Prostate gland (tissue), 2 donors: ENCODE measurements around the gene IL33. TPM values are rescaled to one million over a fixed set of nuclear protein-coding genes. Genes with fewer than 3 reads are reported as not detected.
A peak's percentile ranks its signal among the peaks of the same experiment; 100 is the strongest.

ENCODE experiments used
- DNase-seq: peaks from one replicate; pipeline ENCODE4 v3.0.0-alpha.2; 2019; ENCODE audit warnings: low spot score
- H3K27ac ChIP-seq, 2 donors: fragments of 200-600 bp; sonication (generic); 2 replicates each; pipeline ENCODE4 v1.5.1; 2017 to 2019
- H3K27me3 ChIP-seq: fragments of 200-600 bp; sonication (generic); replicated peaks from 2 replicates; pipeline ENCODE4 v1.5.1; 2019; ENCODE audit not compliant: insufficient read depth
- H3K36me3 ChIP-seq, 2 donors: fragments of 200-600 bp; sonication (generic); 1 replicate in 1 of 2; 2 replicates in 1 of 2; pipeline versions ENCODE4 v1.5.1 to v1.8.1; 2017 to 2019
- H3K4me1 ChIP-seq: fragments of 200-600 bp; sonication (generic); replicated peaks from 2 replicates; pipeline ENCODE4 v1.5.1; 2019
- H3K4me3 ChIP-seq, 2 donors: fragments of 200-600 bp; sonication (generic); 2 replicates each; pipeline ENCODE4 v1.5.1; 2017 to 2019
- H3K9me3 ChIP-seq: fragments of 200-600 bp; sonication (generic); 2 replicates; pipeline ENCODE4 v1.5.1; 2017
- CTCF ChIP-seq, 4 experiments: fragments of 200-600 bp in 2 of 4; fragments of 450-650 bp in 2 of 4; sonication (generic) in 2 of 4; IDR thresholded peaks; 1 replicate in 3 of 4; 2 replicates in 1 of 4; pipeline ENCODE4 v1.5.1; 2016 to 2019; ENCODE audit warnings: antibody characterized with exemption in 4 of 4, mild to moderate bottlenecking in 2 of 4, moderate library complexity in 2 of 4
- POLR2A ChIP-seq: fragments of 450-650 bp; IDR thresholded peaks from one replicate; pipeline ENCODE4 v1.6.1; 2016; ENCODE audit warnings: antibody characterized with exemption, mild to moderate bottlenecking
- POLR2AphosphoS5 ChIP-seq: sonication (generic); formaldehyde crosslinking; IDR thresholded peaks from one replicate; pipeline ENCODE4 v1.6.1; 2017; ENCODE audit warnings: antibody characterized with exemption
- WGBS: methylation state at CpG from one replicate; pipeline ENCODE4 v1.1.5; 2018; 5-methylcytosine and 5-hydroxymethylcytosine counted together
- intact Hi-C: fragments of 100-400 bp; cut with DNase I; formaldehyde crosslinking; loops from one replicate; pipeline ENCODE4 v1.14.2; 2022
- total RNA-seq, 2 donors: library from RNA; depleted of rRNA; stranded (reverse); fragments of >200 nt; gene quantifications; one replicate each; pipeline ENCODE4 v1.1.0, GENCODE V29; 2016

The IL33 gene
- total RNA-seq, 2 donors from 2014 or later: 11.6 to 13.8 TPM

GRCh38 chr9:6214903-6215302, 704 bp upstream of the IL33 start:
- intact Hi-C loops: loop anchor here (5.0 kb wide), 1 partner anchor 57 kb away; no protein-coding TSS in a partner anchor
- Histone ChIP-seq H3K4me1 (no peaks in the 10 kb centered on the region), H3K4me3 (no peak overlapping the region), H3K27ac (peak overlapping the region in 1 of 2 donors; percentile 18), H3K9me3 (no peaks in the 10 kb centered on the region), H3K36me3 (no peaks in the 10 kb centered on the region), H3K27me3 (no peaks in the 10 kb centered on the region)
- no peak for DNase-seq
- WGBS: 31% methylated on average over 2 of the region's 2 CpGs
- TF ChIP-seq POLR2AphosphoS5 (no peak), CTCF (IDR thresholded peaks at IDR 0.05) (no peak), POLR2A (no peak)

GRCh38 chr9:6216002-6216401, 395 bp downstream of the IL33 start:
- intact Hi-C loops: loop anchor here (5.0 kb wide), 1 partner anchor 56 kb away; no protein-coding TSS in a partner anchor
- DNase-seq: no peak
- Histone ChIP-seq H3K4me3 (peak overlapping the region; percentile 12 to 13), H3K27me3 (no peaks in the 10 kb centered on the region), H3K9me3 (no peaks in the 10 kb centered on the region), H3K4me1 (no peaks in the 10 kb centered on the region), H3K36me3 (no peaks in the 10 kb centered on the region), H3K27ac (no peak overlapping the region)
- 57% methylated on average over 3 of the region's 3 CpGs for WGBS
- TF ChIP-seq POLR2AphosphoS5 (no peak), POLR2A (no peak), CTCF (IDR thresholded peaks at IDR 0.05) (no peak)

- intact Hi-C loops: loop anchor here (5.0 kb wide), 1 partner anchor 55 kb away; no protein-coding TSS in a partner anchor
- Histone ChIP-seq H3K27me3 (no peaks in the 10 kb centered on the region), H3K4me3 (no peak overlapping the region), H3K36me3 (no peaks in the 10 kb centered on the region), H3K9me3 (no peaks in the 10 kb centered on the region), H3K4me1 (no peaks in the 10 kb centered on the region), H3K27ac (peak overlapping the region in 1 of 2 donors; percentile 57)
- TF ChIP-seq POLR2A (no peak), POLR2AphosphoS5 (no peak), CTCF (IDR thresholded peaks at IDR 0.05) (no peak)
- WGBS: 57% methylated on average over 1 of the region's 1 CpG
- no peak for DNase-seq
These were observed 1.3 kb downstream of the IL33 start for GRCh38 chr9:6216951-6217350.

GRCh38 chr9:6218099-6218502, 2.5 kb downstream of the IL33 start:
- Histone ChIP-seq H3K9me3 (no peaks in the 10 kb centered on the region), H3K27ac (peak overlapping the region; percentile 57 to 66), H3K36me3 (no peaks in the 10 kb centered on the region), H3K27me3 (no peaks in the 10 kb centered on the region), H3K4me3 (peak overlapping the region in 1 of 2 donors; percentile 9), H3K4me1 (no peaks in the 10 kb centered on the region)
- DNase-seq: peak; percentile 43
- intact Hi-C loops: loop anchor here (5.0 kb wide), 1 partner anchor 54 kb away; no protein-coding TSS in a partner anchor
- TF ChIP-seq CTCF (IDR thresholded peaks at IDR 0.05): no peak
- peak; percentile 63 for TF ChIP-seq POLR2AphosphoS5
- TF ChIP-seq POLR2A: no peak
- 2% methylated on average over 3 of the region's 3 CpGs for WGBS

GRCh38 chr9:6219040-6219439, 3.4 kb downstream of the IL33 start:
- DNase-seq: no peak
- Histone ChIP-seq H3K27ac (no peak overlapping the region), H3K36me3 (no peaks in the 10 kb centered on the region), H3K4me1 (no peaks in the 10 kb centered on the region), H3K9me3 (no peaks in the 10 kb centered on the region), H3K4me3 (no peak overlapping the region), H3K27me3 (no peaks in the 10 kb centered on the region)
- WGBS: 82% methylated on average over 4 of the region's 4 CpGs
- TF ChIP-seq POLR2AphosphoS5 (no peak), POLR2A (no peak), CTCF (IDR thresholded peaks at IDR 0.05) (no peak)
- intact Hi-C loops: loop anchor here (5.0 kb wide), 1 partner anchor 53 kb away; no protein-coding TSS in a partner anchor
